Neuron (in vitro differentiated cells): Measurements from ENCODE around the gene MLLT11.
A peak's percentile ranks its signal among the peaks of the same experiment; 100 is the strongest.

ENCODE experiments used
- H2AFZ ChIP-seq: one replicate; pipeline ENCODE4 v1.6.1; 2013; ENCODE audit warnings: low read depth, mild to moderate bottlenecking, inconsistent platforms, low read length, moderate library complexity
- H3K27me3 ChIP-seq: one replicate; pipeline ENCODE4 v1.6.1; 2013; ENCODE audit warnings: low read length; ENCODE audit not compliant: insufficient read depth
- H3K36me3 ChIP-seq: one replicate; pipeline ENCODE4 v1.6.1; 2013; ENCODE audit warnings: low read length; ENCODE audit not compliant: insufficient read depth
- H3K4me1 ChIP-seq: one replicate; pipeline ENCODE4 v1.6.1; 2013; ENCODE audit warnings: low read length; ENCODE audit not compliant: insufficient read depth
- H3K4me3 ChIP-seq: 2 replicates; pipeline ENCODE4 v1.5.1; 2013; ENCODE audit warnings: mild to moderate bottlenecking, low read length, moderate library complexity
- H3K9me3 ChIP-seq: one replicate; pipeline ENCODE4 v1.6.1; 2013; ENCODE audit warnings: low read length

The MLLT11 gene

GRCh38 chr1:151060007-151060656 lies at the start of gene MLLT11:
Gene MLLT11, plus strand, starts transcription at chr1:151060397. Its CDS starts 6,828 bp downstream, at chr1:151067225.
- peaks cover 33% of the 10 kb centered on the region for H3K36me3 ChIP-seq
- H2AFZ ChIP-seq = peak within 1 kb of the TSS; percentile 78
- H3K9me3 ChIP-seq = no peaks in the 10 kb centered on the region
- no peaks in the 10 kb centered on the region for H3K27me3 ChIP-seq
- peaks cover 28% of the 10 kb centered on the region for H3K4me1 ChIP-seq
- peak within 1 kb of the TSS; percentile 65 for H3K4me3 ChIP-seq

- H3K4me3 ChIP-seq = no peak overlapping the region
- peaks cover 31% of the 10 kb centered on the region for H3K4me1 ChIP-seq
- no peaks in the 10 kb centered on the region for H3K36me3 ChIP-seq
- no peak overlapping the region for H2AFZ ChIP-seq
- no peaks in the 10 kb centered on the region for H3K27me3 ChIP-seq
- no peaks in the 10 kb centered on the region for H3K9me3 ChIP-seq
These were observed 48.9 kb upstream of the MLLT11 start for GRCh38 chr1:151011154-151011850.

- Histone ChIP-seq H3K27me3 (no peaks in the 10 kb centered on the region), H2AFZ (no peak overlapping the region), H3K36me3 (peaks cover 1% of the 10 kb centered on the region), H3K9me3 (no peaks in the 10 kb centered on the region), H3K4me3 (no peak overlapping the region), H3K4me1 (peaks cover 21% of the 10 kb centered on the region)
These were observed 47.3 kb upstream of the MLLT11 start for GRCh38 chr1:151012684-151013471.

- H3K9me3 ChIP-seq = no peaks in the 10 kb centered on the region
- peaks cover 8% of the 10 kb centered on the region for H3K36me3 ChIP-seq
- H2AFZ ChIP-seq = no peak overlapping the region
- H3K4me1 ChIP-seq = peaks cover 19% of the 10 kb centered on the region
- H3K27me3 ChIP-seq = no peaks in the 10 kb centered on the region
- no peak overlapping the region for H3K4me3 ChIP-seq
These were observed 46.7 kb upstream of the MLLT11 start for GRCh38 chr1:151013518-151013917.

- Histone ChIP-seq H3K4me3 (no peak overlapping the region), H3K36me3 (peaks cover 23% of the 10 kb centered on the region), H2AFZ (no peak overlapping the region), H3K4me1 (no peaks in the 10 kb centered on the region), H3K9me3 (no peaks in the 10 kb centered on the region), H3K27me3 (no peaks in the 10 kb centered on the region)
These were observed 35.6 kb upstream of the MLLT11 start for GRCh38 chr1:151024540-151025146.

GRCh38 chr1:151026460-151026859 lies 33.7 kb upstream of the MLLT11 start:
- H3K27me3 ChIP-seq = no peaks in the 10 kb centered on the region
- peaks cover 34% of the 10 kb centered on the region for H3K36me3 ChIP-seq
- H3K9me3 ChIP-seq = no peaks in the 10 kb centered on the region
- H2AFZ ChIP-seq = no peak overlapping the region
- H3K4me1 ChIP-seq = no peaks in the 10 kb centered on the region
- H3K4me3 ChIP-seq = no peak overlapping the region

GRCh38 chr1:151032164-151032563 lies 28.0 kb upstream of the MLLT11 start:
- H3K9me3 ChIP-seq = no peaks in the 10 kb centered on the region
- no peaks in the 10 kb centered on the region for H3K27me3 ChIP-seq
- no peak overlapping the region for H2AFZ ChIP-seq
- no peak overlapping the region for H3K4me3 ChIP-seq
- H3K4me1 ChIP-seq = no peaks in the 10 kb centered on the region
- H3K36me3 ChIP-seq = peaks cover 45% of the 10 kb centered on the region

GRCh38 chr1:151035167-151035566 lies 25.0 kb upstream of the MLLT11 start:
- Histone ChIP-seq H3K27me3 (no peaks in the 10 kb centered on the region), H3K4me3 (no peak overlapping the region), H3K9me3 (no peaks in the 10 kb centered on the region), H3K36me3 (peaks cover 34% of the 10 kb centered on the region), H3K4me1 (no peaks in the 10 kb centered on the region), H2AFZ (no peak overlapping the region)

- Histone ChIP-seq H2AFZ (no peak within 1 kb of the TSS), H3K4me1 (no peaks in the 10 kb centered on the region), H3K27me3 (no peaks in the 10 kb centered on the region), H3K36me3 (peaks cover 24% of the 10 kb centered on the region), H3K4me3 (no peak within 1 kb of the TSS), H3K9me3 (no peaks in the 10 kb centered on the region)
These were observed 23.8 kb upstream of the MLLT11 start, which contains the start of gene BNIPL for GRCh38 chr1:151036356-151036755. Gene BNIPL, plus strand, starts transcription at chr1:151036586. Its CDS starts 140 bp downstream, at chr1:151036726.

- no peak overlapping the region for H2AFZ ChIP-seq
- no peak overlapping the region for H3K4me3 ChIP-seq
- no peaks in the 10 kb centered on the region for H3K27me3 ChIP-seq
- no peaks in the 10 kb centered on the region for H3K9me3 ChIP-seq
- no peaks in the 10 kb centered on the region for H3K4me1 ChIP-seq
- H3K36me3 ChIP-seq = peaks cover 21% of the 10 kb centered on the region
These were observed 23.2 kb upstream of the MLLT11 start for GRCh38 chr1:151037032-151037431.

- no peaks in the 10 kb centered on the region for H3K27me3 ChIP-seq
- H3K9me3 ChIP-seq = no peaks in the 10 kb centered on the region
- no peak overlapping the region for H2AFZ ChIP-seq
- peaks cover 11% of the 10 kb centered on the region for H3K36me3 ChIP-seq
- H3K4me1 ChIP-seq = no peaks in the 10 kb centered on the region
- H3K4me3 ChIP-seq = no peak overlapping the region
These were observed 20.7 kb upstream of the MLLT11 start for GRCh38 chr1:151039521-151039920.

GRCh38 chr1:151043163-151043562 lies 17.0 kb upstream of the MLLT11 start:
- no peaks in the 10 kb centered on the region for H3K36me3 ChIP-seq
- H3K27me3 ChIP-seq = no peaks in the 10 kb centered on the region
- H3K9me3 ChIP-seq = no peaks in the 10 kb centered on the region
- H3K4me3 ChIP-seq = no peak overlapping the region
- H3K4me1 ChIP-seq = peaks cover 4% of the 10 kb centered on the region
- no peak overlapping the region for H2AFZ ChIP-seq

- H2AFZ ChIP-seq = peak within 1 kb of the TSS; percentile 96
- peaks cover 14% of the 10 kb centered on the region for H3K4me1 ChIP-seq
- H3K4me3 ChIP-seq = peak within 1 kb of the TSS; percentile 77
- no peaks in the 10 kb centered on the region for H3K9me3 ChIP-seq
- peaks cover 13% of the 10 kb centered on the region for H3K36me3 ChIP-seq
- H3K27me3 ChIP-seq = no peaks in the 10 kb centered on the region
These were observed 12.6 kb upstream of the MLLT11 start, which contains the start of gene C1orf56 for GRCh38 chr1:151047591-151047924. Gene C1orf56, plus strand, starts transcription at chr1:151047751. Its CDS starts 97 bp downstream, at chr1:151047848.
